ENCODE results near the gene SARDH.

The SARDH gene

DNA sequence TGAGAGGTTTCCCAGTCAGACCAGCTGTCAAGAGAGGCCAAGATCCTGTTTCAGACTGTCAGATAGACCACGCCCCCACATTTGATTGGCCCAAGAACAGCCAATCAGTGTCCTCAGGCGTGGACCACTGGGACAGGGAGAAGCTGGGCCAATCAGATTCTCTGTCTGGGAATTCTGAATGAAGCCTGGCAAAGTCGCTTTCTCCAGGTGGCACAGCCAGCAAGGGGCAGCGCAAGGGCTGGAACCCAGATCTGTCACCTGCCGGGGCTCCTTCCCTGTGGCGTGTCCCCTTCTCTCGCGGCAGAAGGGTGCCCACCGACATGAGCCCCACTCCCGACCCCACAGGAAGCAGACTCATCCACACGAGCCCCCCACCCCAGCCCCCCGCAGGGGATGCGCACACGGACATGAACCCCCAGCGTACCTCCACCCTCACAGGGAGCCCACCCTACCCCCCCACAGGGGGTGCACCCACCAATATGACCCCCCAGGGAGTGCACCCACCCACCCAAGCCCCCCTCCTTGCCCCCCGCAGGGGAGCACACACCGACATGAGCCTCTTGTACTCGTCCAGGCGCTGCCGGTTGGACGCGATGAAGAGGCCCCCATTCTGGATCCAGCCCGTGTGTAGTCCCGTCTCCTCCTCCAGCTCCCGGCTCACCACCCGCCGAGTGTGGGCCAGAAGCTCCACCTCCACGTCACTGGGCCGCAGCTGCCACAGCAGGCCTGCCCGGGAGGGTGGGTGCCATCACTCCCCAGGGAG lies 6.1 kb downstream of the SARDH start:
- peak; percentile 37 for DNase-seq

DNA sequence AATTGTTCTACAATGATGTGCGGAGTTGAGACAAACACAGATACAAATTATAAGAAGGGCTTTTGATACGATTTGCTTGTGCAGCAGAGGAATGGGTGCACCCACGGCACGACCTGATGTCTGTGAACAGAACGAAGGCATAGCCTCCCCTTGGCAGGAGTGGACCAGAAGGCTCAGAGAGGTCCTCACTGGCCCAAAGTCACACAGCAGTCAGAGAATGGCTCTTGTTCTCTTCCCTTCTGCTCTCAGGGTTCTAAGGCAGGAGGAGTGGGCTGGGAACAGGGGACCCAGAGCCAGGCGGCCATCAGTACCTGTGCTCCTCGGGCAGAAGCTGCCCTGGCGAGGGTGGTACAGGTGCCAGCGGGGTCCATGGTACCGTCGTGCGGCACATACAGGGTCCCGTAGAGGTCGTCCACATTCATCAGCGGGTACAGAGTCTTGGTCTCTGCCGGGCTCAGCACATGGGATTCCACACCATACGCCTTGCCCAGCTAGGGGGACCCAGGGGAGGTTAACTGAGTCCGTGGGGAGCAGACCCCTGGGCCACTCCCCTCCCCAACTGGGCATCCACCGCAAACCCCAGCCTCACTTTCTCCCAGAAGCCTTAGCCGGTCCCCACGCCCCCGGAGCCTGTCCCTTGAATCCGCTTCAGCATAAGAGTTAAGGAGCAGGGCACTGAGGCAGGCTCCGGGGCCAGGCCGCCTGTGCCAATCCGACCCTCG lies 7.0 kb downstream of the SARDH start:
- no peak for DNase-seq

DNA sequence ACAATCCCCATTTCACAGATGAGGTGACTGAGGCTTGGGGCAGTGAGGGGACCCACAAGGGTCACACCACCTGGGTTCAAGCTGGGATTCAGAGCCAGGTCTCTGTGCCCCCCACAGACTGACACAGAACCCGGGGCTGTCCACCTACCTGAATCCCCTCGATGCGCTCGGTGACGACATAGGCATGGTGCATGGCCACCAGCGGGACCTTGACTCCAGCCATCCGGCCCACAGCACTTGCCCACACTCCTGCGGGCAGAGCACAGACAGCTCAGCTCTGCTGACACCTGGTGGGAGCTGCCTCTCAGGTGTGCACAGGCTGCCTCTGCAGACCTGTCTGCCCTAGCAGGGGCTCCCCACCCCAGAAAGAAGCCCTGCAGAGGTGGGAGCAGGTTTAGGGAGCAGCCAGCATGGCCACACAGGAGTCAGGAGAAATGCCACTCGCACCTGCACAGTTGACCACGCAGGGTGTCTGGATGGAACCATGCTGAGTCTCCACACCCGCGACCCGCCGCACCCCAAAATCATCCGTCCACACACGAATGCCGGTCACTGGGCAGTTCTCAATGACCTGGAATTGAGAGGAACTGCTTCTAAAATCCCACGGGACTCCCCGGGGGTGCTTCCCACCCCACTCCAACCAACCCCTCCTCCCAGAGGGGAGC lies 8.4 kb downstream of the SARDH start:
- no peak for DNase-seq

DNA sequence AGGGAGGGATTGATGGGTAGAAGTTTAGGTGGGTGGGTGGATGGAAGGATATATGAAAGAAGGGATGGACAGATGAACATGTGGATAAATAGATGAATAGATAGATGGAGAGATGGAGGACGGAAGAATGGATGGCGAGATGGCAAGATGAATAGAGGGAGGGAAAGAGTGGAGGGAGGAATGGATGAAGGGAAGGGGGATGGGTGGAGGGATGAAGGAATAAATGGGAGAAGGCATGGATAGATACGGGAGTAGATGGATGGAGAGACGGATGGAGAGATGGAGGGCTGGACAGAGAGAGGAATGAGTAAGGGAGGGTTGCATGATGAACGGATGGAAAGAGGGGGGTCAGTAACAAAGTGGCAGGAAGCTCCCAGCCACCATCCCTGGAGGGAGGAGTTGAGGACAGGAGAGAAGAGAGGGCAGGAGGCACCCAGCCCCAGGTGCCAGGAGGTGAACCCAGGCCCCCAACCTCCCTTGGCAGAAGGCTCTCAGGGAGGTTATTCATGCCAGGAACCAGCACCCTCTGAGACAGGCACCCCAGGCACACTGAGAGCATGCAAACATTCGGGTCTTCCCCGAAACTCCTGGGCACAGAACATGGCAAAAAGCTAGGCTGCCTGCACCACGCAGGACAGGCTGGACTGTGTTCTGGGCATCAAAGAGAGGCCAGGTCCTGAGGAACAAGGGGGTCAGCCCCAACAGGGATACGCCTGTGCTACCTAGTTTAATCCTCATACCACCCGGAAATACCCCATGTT lies 9.1 kb downstream of the SARDH start:
- no peak for DNase-seq

DNA sequence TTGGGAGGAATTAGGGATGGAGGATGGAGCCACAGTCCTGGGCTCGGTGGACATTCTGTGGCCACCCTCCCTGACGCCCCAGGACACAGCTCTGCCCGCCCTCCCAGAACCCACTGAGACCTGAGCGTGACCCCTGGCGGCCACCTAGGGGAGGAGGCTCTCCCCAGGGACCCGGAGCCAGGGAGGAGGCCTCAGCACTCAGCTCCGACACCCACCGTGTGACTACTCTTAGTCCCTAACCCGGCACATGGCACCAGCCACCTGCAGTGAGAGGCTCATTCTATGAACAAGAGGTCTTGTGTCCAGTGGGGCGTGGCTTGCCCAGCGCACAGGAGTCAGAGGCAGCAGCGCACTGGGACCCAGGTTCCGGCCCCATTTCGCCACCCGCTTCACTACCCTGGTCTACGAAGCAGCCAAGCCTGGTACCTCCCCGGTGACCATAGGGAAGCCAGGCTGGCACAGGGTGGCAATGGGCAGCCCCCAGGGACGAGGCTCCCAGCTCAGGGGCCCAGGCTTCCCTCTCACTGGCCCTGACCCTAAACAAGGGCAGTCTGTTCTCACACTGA lies 10.2 kb downstream of the SARDH start:
- no peak for DNase-seq

DNA sequence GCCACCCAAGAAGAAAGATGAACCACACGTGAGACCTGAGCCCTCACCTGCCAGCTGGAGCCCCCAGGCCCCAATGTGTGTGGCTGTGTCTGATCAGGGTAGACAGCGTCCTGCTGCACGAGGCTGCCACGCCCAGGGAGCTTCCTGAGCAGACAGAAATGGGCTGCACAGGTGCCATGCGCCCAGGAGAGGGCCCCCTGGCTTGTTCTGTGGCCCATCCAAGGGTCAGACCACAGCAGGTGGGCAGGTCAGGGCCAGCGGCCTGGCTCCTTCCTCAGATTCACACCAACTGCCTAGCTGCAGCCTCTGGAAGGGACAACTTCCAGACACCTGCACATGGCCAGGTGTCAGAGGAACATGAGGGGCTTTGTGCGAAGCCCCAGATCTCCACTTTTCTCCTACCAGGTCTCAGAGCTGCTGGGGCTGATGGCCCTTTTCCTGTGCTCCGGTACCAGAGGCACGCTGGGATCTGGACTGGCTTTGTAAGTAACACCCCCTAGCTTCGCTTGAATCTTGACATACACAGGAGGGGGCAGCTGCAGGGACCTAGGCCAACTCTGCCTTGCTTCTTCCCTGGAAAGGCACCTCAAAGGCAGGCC lies 10.8 kb downstream of the SARDH start:
- DNase-seq, result no peak

DNA sequence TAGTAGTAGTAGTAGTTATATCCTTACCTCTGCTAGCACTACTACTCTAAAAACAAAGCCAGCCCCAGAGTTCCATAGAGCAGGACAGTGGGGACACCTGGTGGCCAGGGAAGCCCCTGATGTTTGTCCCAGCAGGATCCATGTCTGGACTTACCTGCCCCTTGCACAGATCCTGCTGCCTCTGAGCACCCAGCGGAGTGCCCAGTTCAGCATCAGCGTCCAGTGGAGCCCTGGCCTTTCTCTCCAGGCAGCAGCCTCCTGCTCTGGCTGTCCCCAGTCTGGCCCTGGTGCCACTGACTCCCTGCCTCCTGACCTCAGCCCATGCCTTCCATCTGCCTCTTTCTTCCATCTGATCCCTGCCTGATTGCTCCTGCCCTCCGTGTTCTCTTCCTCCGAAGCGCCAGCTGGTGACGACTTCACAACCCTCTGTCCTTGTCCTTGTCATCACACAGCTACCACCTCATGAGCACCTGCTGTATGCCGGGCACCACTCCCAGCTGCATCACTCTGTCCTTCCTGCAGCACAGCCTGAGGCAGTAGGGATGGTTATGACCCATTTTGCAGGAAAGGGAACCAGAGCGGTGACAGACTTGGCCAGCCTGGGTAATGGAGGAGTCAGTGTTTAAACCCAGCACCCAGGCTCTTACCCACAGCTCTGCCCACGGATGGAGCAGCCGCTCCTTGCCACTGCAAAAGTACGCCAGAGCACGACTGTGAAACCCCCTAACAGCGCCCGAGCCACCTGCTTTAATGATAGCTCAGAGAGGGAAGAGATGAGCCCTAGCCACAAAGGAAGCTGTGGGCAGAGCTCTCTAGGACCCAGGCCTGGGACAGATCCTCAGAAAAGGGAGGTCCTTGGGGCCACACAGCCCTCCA lies 11.5 kb downstream of the SARDH start:
- DNase-seq, result peak; percentile 31

DNA sequence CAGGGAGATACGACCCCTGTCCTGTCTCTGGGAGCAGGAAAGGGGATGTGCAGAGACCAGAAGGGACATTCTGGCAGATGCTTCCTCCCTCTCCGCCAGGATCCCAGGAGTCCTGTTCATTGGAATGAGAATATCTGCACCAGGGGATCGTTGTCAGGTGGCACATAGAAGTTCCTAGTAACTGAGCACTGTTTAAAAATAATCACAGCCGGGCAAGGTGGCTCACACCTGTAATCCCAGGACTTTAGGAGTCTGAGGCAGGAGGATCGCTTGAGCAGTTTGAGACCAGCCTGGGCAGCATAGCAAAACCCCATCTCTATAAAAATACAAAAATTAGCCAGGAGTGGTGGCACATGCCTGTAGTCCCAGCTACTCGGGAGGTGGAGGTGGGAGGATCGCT lies 12.3 kb downstream of the SARDH start:
- no peak for DNase-seq

DNA sequence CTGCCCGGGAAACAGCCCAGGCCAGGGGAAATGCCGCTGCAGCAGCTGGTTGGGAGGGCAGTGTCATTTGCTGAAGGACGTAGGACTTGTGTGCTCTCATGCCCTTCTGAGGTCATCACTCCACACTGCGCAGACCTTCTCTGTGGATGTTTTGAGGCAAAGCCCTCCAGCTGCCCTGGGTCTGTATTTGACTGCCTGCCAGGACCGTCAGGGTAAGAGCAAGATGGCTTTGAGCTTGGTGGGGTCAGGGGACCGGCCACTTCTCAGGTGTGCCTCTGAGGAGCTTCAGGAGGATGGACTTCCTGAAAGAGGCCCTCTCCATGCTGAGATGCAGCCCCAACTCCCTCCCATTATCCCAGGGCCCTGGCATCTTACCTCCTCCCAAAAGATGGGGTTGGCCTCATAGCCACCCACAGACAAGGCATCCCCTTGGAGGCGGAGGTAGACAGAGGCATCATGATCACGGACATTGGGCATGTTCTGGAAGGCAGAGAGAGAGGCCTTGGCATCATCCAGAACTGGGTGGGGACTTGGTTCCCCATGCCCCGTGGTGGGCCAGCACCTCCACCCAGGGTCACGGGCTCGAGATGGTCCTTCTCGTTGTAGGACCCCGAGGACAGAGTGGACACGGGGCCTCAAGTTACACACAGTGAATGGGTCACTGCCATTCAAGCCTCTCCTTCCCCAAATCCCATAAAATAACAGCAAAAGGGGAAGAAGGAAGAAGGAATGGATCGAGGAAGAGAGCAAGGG lies 19.4 kb downstream of the SARDH start:
- DNase-seq, result no peak

DNA sequence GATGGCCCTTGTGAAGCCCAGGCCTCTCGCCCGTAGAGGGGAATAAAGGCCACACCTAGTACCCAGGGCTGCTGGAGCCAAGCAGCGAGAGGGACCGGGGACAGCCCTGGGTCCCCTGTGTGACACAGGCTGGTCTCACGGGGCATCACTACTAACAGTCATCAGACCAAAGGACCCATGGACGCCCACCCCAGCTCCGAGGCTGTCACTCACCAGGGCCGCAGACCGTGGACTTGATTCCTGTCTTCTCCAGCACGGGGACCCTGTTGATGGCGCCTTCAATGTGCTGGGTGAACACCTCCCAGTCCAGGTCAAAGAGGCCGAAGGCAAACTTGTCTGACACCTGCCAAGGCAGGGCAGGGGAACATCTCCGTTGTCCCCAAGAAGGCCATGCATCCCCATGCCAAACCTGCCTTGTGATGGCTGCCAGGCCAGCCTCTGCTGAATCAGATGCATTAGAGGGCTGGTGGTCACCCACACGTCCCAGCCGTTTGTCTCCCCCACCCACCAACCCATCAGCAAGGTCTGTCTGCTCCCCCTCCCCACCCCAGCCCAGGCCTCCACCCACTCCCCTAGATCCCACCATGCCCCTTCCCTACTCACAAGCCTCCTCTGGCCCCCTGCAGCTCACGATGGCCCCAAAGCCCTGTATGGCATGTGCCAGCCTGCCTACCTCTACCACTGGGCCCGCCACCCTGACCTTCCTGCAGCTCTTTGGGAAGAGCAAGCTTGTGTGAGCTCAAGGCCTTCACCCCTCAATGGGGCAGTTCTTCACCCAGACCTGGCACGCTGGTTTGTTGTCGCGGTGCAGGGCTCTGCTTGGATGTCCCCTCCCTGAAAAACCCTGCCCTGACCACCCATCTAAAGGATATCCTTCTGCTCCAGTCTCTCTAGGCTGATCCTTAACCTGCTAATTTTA lies 20.8 kb downstream of the SARDH start:
- no peak for DNase-seq

DNA sequence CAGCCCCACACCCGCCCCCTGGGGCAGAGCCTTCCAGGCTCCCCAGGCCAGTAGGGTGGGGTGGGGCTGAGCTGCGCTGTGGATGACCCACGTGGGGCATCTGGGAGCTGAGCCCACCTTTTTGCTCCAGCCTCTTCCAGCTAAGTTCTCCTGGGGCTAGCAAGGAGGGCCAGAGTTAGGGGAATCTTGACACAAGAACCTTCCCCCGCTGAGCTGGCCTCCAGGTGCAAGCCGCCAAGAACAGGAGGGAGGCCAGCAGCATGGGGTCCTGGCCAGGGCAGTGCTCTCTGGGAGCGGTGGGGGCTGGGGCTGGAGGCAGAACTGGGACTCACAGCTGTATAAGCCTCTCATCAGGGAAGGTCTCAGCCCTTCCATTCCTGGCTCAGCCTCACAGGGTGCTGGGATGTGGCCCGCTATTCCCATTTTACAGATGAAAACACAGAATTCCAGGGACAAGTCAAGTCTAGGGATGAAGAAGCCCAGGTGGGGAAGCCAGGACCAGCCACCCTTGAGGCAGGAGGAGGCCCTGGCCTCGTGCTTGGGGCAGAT lies 21.5 kb downstream of the SARDH start:
- DNase-seq, result no peak

DNA sequence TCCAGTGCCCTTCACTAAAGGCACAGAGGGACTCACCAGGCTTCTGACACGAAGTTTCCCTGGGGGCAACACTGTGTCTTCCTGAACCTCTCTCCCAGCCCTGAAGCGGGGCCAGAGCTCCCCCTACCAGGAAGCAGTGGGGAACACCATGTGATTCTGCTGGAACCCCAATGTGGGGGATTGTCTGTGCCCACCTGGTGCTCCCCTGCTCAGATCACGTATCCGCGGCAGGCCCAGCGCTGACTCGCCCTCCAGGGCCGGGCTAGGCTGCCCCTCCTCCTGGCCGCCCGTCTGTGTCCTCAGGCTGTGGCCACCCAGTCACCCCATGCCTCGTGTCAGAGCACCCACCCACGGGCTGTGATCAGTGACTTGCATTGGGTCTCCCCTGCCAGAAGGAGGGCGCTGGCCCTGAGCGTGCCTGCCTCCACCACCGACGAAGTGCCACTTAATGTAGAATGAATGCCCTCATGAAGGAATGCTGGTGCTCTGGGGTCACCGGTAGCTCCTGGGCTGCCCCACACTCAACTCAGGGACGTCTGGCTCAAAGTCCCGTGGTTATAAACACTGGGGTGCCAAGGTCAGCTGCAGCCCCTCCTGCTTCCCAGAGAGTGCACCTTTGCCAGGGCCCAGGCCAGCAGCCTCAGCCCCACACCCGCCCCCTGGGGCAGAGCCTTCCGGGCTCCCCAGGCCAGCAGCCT lies 22.1 kb downstream of the SARDH start:
- DNase-seq, result peak; percentile 27

DNA sequence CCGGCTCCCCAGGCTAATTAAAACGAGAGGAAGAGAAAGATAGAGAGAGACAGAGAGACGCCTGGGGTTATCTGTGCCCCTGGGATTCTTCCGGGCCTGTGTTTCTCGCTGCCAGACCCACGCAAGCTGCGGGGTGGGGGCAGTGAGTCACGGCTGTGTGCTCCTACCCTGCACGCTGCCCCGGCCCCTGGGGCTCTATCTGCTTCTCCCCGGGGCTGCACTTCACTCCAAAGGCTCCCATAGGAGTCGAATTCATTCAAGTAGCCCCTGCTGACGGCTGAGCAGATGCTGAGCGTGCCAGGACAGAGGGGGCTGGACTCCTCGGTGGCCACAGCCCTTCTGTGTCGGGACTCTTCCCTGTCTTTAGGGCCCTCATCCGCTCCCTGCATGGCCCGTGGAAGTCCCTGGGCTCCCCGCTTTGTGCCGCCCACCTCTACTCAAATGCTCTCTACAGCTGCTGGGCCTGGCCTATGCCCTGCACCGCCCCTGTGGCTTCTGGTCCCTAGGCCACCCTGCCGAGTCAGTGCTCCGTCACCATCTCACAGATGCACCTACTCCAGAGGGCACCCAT lies 22.8 kb downstream of the SARDH start:
- DNase-seq, result peak; percentile 45

DNA sequence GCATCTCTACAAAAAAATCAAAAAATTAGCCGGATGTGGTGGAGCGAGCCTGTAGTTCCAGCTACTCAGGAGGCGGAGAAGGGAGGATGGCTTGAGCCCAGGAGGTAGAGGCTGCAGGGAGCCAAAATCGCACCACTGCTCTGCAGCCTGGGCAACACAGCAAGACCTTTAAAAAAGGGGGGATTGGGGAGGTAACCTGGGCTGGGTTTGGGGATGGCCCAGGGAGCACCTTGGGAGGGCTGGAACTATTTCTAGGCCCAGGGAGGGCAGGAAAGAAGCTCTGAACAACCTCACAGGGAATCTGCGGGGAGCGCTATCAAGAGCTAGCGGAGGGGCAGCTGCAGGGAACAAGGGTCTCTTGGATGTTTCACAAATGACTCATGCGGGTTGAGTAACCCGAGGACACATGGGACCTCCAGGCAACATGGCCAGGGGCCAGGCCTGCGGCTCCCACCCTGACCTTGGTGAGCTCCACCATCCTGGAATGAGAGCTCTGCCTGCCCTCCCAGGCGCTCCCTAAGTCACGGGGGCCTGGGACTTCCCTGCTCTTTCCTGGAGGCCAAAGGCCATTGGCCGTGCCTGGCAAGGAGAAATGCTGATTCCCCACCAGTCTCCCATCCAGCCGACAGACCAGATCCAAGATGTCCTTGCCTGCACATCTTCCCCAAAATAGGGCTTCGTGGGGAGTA lies 23.4 kb downstream of the SARDH start:
- peak; percentile 82 for DNase-seq

DNA sequence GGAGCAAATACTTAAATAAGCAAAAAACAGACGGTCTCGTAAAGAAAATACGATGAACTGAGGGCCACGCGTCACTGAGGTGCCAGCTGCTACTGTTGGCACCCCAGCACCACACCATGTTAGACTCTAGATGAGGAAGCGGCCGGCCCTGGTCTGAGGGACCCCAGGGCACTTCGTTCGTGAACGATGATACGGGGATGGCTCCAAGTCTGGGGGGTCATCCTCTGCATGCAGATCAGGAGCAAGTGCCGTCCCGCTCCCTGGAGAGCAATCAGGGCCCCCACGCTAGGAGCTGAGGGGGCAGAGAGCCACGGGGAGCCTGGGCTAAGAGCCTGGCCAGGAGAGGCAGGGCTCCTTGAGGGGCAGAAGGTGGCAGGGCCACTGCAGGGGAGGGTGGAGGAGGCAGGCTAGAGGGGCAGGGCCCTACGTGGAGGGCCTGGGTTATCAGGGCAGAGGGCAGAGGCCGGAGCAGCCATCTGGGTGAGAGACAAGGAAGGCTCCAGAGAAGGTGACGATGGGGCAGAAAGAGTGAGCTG lies 24.1 kb downstream of the SARDH start:
- no peak for DNase-seq

DNA sequence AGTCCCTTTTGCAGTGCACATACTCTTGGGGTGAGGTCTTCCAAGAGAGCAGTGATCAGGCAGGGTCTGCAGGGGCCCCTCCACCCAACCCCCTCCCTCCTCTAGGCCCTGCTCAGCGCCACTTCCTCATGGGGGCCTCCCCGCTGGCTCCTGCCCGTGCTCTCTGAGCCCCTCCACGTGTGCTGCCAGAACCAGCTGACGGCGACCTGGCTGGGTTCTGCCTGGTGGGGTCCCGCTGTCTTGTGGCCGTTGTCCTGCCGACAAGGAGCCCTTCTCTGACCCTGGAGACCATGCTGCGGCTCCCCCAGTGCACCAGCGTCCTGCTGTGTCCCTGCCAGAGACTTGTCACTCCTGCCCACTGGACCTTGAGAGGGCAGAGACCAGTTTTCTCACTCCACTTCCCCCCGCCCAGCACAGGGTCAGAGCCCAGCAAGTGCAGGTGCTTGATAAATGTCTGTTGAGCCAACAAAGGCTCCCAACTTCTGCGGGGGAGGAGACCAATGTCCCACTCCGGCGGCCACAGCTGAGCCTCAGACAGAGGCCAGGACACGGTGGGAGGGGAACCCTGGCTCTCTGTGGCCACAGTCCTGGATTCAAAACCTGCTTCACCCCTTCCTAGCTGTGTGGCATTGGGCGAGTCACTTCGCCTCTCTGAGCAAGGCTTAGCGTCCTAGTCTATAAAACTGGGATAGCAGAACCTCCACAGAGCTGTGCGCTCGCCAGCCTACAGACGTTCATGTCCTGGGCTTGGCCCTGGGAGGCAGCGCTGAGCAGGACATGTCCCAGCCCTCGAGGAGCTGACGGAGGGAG lies 24.8 kb downstream of the SARDH start:
- DNase-seq, result no peak
